ENCODE results near the gene KCNS3. TPM values are rescaled to one million over a fixed set of nuclear protein-coding genes. Genes with fewer than 3 reads are reported as not detected.

KCNS3 gene
- total RNA-seq, 4 donors from 2014 or later = 16.2 to 34.8 (median 22.6) TPM

GRCh38 chr2:17894005-17894404 is 15.5 kb downstream of the KCNS3 start:
- no peak for DNase-seq (ENCODE audit: low spot score in 2 of 2)
- no peaks in the 10 kb centered on the region for H3K27me3 ChIP-seq
- no peak overlapping the region for H3K4me3 ChIP-seq
- no peaks in the 10 kb centered on the region for H3K9me3 ChIP-seq
- H3K27ac ChIP-seq = no peak overlapping the region
- TF ChIP-seq POLR2A (IDR thresholded peaks at IDR 0.05) (no peak), EP300 (IDR thresholded peaks at IDR 0.05) (no peak), POLR2AphosphoS5 (IDR thresholded peaks at IDR 0.05) (no peak)
- peaks cover 4% of the 10 kb centered on the region for H3K4me1 ChIP-seq
- no peaks in the 10 kb centered on the region for H3K36me3 ChIP-seq
- WGBS = 0% methylated on average over 1 of the region's 1 CpG

GRCh38 chr2:17894556-17894955 is 16.1 kb downstream of the KCNS3 start:
- no peak for DNase-seq (ENCODE audit: low spot score in 2 of 2)
- Histone ChIP-seq H3K9me3 (no peaks in the 10 kb centered on the region), H3K36me3 (no peaks in the 10 kb centered on the region), H3K27me3 (no peaks in the 10 kb centered on the region), H3K4me1 (peaks cover 4% of the 10 kb centered on the region), H3K27ac (no peak overlapping the region), H3K4me3 (no peak overlapping the region)
- no peak for TF ChIP-seq POLR2A (IDR thresholded peaks at IDR 0.05)
- TF ChIP-seq, protein P1, sequence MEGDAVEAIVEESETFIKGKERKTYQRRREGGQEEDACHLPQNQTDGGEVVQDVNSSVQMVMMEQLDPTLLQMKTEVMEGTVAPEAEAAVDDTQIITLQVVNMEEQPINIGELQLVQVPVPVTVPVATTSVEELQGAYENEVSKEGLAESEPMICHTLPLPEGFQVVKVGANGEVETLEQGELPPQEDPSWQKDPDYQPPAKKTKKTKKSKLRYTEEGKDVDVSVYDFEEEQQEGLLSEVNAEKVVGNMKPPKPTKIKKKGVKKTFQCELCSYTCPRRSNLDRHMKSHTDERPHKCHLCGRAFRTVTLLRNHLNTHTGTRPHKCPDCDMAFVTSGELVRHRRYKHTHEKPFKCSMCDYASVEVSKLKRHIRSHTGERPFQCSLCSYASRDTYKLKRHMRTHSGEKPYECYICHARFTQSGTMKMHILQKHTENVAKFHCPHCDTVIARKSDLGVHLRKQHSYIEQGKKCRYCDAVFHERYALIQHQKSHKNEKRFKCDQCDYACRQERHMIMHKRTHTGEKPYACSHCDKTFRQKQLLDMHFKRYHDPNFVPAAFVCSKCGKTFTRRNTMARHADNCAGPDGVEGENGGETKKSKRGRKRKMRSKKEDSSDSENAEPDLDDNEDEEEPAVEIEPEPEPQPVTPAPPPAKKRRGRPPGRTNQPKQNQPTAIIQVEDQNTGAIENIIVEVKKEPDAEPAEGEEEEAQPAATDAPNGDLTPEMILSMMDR (IDR thresholded peaks at IDR 0.05) = no peak
- TF ChIP-seq POLR2AphosphoS5 (IDR thresholded peaks at IDR 0.05) = no peak
- TF ChIP-seq EP300 (IDR thresholded peaks at IDR 0.05) = no peak
- WGBS = 48% methylated on average over 2 of the region's 2 CpGs

DNA sequence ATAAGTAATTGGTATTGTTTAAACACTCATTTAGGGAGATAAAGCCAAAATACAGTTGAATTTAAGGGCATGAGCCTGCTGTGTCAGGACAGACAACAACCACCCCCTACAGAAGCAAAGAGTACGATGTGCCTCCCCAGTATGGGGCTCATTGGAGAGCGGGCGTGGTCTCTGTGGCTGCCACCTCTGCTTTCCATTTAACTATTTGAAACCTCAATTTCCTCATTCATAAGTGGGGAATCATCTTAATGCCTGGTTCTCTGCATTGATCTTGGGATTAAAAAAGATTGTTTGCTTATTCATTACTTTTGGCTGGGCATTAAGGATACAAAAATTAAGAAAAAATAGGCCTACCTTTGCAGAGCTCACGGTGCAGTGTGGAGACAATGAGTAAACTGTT is 21.4 kb downstream of the KCNS3 start:
- H3K4me3 ChIP-seq = no peak overlapping the region
- TF ChIP-seq POLR2A (IDR thresholded peaks at IDR 0.05) (no peak), EP300 (IDR thresholded peaks at IDR 0.05) (no peak), POLR2AphosphoS5 (IDR thresholded peaks at IDR 0.05) (no peak)
- TF ChIP-seq, protein P1 (IDR thresholded peaks at IDR 0.05) = no peak
- no peaks in the 10 kb centered on the region for H3K9me3 ChIP-seq
- WGBS = 80% methylated on average over 4 of the region's 4 CpGs
- H3K36me3 ChIP-seq = no peaks in the 10 kb centered on the region
- H3K27me3 ChIP-seq = no peaks in the 10 kb centered on the region
- no peak overlapping the region for H3K27ac ChIP-seq
- peaks cover 8% of the 10 kb centered on the region for H3K4me1 ChIP-seq
- DNase-seq (ENCODE audit: low spot score in 2 of 2) = no peak

DNA sequence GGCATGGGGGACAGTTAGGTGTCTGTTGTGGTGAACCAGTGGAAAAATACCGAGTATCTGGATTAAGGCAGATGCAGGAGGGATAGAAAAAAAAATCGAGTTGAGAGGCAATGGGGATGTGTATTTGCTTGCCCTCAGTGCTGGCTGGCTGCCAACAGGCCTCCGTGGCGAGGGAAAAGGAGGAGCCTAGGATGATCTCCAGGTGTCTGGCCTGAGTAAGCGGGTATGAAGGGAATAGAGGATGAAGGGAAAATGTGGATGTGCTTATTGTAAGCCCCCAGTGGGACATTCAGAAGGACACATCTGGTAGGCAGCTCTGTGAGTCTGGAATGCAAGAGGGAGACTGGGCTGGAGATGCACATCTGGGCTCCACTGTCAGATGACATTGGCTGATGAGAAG is 22.8 kb downstream of the KCNS3 start:
- peaks cover 8% of the 10 kb centered on the region for H3K4me1 ChIP-seq
- H3K27ac ChIP-seq = no peak overlapping the region
- no peaks in the 10 kb centered on the region for H3K9me3 ChIP-seq
- H3K27me3 ChIP-seq = no peaks in the 10 kb centered on the region
- no peak for TF ChIP-seq EP300 (IDR thresholded peaks at IDR 0.05)
- TF ChIP-seq, protein P1 (IDR thresholded peaks at IDR 0.05) = no peak
- no peak for TF ChIP-seq POLR2AphosphoS5 (IDR thresholded peaks at IDR 0.05)
- no peak for TF ChIP-seq POLR2A (IDR thresholded peaks at IDR 0.05)
- no peaks in the 10 kb centered on the region for H3K36me3 ChIP-seq
- DNase-seq (ENCODE audit: low spot score in 2 of 2) = no peak
- H3K4me3 ChIP-seq = no peak overlapping the region
- 15% methylated on average over 5 of the region's 5 CpGs for WGBS

GRCh38 chr2:17910980-17911379 is 32.5 kb downstream of the KCNS3 start:
- no peaks in the 10 kb centered on the region for H3K9me3 ChIP-seq
- TF ChIP-seq, protein P1 (IDR thresholded peaks at IDR 0.05) = no peak
- no peak for TF ChIP-seq POLR2A (IDR thresholded peaks at IDR 0.05)
- no peak for TF ChIP-seq EP300 (IDR thresholded peaks at IDR 0.05)
- no peak for TF ChIP-seq POLR2AphosphoS5 (IDR thresholded peaks at IDR 0.05)

More at GRCh38 chr2:17910980-17911379, 32.5 kb downstream of the KCNS3 start:
- Histone ChIP-seq H3K4me1 (peaks cover 7% of the 10 kb centered on the region), H3K4me3 (no peak overlapping the region), H3K27ac (no peak overlapping the region), H3K36me3 (no peaks in the 10 kb centered on the region), H3K27me3 (no peaks in the 10 kb centered on the region)
- 91% methylated on average over 5 of the region's 5 CpGs for WGBS
- DNase-seq (ENCODE audit: low spot score in 2 of 2) = no peak

Data from suprapubic skin (tissue), 4 donors.